GM21515 (cell line): ENCODE data around the gene KIAA0930.
A peak's percentile ranks its signal among the peaks of the same experiment; 100 is the strongest.

Experiments used
- ATAC-seq: cut with Tn5 transposase; IDR thresholded peaks from one replicate; pipeline ENCODE4 v1.9.1; 2021; ENCODE audit not compliant: unreplicated experiment

The KIAA0930 gene

GRCh38 chr22:45238957-45239680 lies 1.6 kb downstream of the KIAA0930 start:
- ATAC-seq: no peak

DNA sequence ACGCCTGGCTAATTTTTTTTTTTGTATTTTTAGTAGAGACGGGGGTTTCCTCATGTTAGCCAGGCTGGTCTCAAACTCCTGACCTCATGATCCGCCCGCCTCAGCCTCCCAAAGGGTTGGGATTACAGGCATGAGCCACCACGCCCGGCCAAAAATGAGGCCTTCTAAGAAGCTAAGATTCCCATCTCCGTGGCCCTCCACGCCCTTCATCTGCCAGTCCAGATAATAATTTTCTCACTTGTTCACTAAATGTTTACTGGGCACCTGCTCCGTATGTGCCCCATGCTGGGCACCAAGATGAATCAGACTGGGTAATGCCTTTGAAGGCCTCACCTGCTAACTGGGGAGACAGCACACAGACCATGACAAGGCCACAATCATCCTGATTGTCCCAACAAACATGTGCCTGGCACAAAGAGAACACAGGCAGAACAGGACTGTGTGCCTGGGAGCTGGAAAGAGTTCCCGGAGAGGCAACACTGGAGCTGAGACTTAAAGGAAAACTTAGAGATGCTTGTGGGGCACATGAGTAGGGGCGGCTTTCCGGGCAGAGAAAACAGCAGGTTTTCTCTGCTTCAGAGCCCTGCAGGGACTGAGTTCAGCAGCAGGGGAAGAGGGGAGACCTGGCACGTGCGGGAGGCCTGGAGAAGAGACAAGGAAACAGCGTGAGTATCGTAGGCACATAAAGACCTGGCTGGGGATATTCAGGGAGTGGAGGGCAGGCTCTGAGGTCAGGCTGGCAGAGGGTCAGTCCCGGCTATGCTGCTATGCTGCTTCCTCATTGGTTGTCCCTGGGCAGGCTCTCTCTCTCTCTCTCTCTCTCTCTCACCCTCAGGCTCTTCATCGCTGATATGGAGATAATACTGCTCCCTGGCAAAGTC lies 2.4 kb downstream of the KIAA0930 start:
- no peak for ATAC-seq

DNA sequence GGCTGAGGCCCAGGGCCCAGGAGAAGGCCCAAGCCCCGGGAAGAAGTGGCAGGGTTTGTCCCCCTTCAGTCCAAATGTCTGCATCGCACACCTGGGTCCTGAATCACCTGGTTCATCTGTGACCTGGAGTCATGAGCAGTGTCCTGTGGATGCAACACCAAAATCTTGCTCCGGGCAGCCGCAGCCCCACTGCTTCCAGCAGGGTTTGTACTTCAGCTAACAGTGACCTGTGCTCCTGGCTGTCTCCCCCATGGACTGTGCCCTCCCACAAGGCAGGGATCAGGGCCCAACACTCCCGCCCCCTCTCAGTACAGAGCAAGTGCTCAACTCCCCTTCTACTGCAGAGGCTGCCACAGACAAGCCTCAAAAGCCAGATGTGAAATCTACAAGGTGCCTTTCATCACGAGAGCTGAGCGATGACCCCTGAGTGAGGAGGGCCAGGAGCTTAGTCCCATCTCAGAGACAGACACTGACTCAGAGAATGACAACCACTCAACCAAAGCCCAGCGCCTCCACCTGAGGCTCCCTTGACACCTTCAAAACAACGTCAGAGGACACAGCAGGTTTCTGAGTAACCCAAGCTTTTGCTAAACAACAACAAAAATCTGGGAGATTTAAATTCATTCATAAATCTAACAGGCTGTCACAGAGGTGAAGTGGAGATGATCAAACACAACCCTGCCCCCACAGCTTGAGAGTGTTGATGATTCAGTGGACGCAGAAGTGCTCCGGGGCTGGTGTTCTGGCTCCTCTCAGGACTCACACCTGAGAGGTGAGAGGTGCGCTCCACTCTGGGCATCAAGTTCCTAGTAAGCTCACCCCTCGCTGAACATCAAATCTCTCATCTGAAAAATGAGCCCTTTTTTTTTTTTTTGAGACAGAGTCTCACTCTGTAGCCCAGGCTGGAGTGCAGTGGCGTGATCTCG lies 3.4 kb downstream of the KIAA0930 start:
- ATAC-seq: no peak

GRCh38 chr22:45235851-45236342 lies 4.8 kb downstream of the KIAA0930 start:
- ATAC-seq: peak; percentile 13

- peak; percentile 59 for ATAC-seq
Measured at GRCh38 chr22:45235101-45235777, 5.5 kb downstream of the KIAA0930 start.

DNA sequence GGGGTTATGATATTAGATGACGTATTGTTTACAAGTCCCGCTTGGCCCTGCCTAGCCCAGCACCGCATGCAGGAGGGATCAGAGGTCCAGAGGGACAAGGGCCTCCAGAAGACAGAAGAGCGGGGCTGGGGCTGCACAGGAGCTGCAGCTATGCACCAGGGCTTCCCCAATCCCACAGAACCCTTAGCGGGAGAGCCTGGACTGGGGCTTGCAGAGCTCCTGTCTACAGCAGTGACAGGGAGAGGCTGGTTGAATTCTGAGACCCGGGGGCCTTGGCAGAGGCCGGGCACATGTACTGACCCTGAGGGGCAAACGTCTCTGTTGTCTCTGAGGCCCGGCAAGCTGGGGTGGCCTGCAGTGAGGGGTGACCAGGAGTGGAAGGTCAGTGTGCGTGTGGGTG lies 6.9 kb downstream of the KIAA0930 start:
- ATAC-seq: no peak

- no peak for ATAC-seq
Measured at GRCh38 chr22:45233386-45233785, 7.3 kb downstream of the KIAA0930 start.

GRCh38 chr22:45231293-45231692 lies 9.4 kb downstream of the KIAA0930 start:
- ATAC-seq: no peak

GRCh38 chr22:45230026-45230721 lies 10.5 kb downstream of the KIAA0930 start:
- ATAC-seq: no peak

DNA sequence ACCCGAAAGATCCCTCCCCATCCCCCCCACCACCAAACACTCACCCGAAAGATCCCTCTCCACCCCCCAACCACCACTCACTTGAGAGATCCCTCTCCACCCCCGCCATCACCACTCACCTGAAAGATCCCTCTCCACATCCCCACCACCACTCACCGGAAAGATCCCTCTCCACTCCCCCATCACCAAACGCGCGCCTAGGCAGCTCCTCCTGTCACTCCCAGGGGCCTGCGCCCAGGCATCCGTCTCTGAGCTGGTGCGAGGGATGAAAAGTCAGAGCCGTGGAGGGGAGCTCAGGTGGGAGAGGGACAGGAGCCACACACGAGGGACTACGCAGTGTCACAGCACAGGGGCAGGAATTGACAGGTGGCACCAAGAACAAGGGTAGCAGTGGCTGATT lies 11.5 kb downstream of the KIAA0930 start:
- no peak for ATAC-seq

DNA sequence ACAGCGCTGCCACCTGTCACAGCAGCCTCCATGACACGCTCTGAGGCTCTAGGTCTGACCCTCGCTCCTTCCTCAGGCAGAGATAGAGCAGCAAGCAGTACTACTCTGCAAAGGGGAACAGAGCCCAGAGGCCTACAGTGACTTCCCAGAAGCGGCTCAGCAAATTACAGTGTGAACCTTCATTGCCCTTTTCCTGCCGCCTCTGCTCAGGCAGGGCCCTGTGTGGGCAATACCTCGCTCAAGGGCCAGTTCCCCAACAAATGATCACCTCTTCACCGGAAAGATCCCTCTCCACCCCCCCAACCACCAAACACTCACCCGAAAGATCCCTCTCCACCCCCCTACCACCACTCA lies 12.3 kb downstream of the KIAA0930 start:
- ATAC-seq: no peak

DNA sequence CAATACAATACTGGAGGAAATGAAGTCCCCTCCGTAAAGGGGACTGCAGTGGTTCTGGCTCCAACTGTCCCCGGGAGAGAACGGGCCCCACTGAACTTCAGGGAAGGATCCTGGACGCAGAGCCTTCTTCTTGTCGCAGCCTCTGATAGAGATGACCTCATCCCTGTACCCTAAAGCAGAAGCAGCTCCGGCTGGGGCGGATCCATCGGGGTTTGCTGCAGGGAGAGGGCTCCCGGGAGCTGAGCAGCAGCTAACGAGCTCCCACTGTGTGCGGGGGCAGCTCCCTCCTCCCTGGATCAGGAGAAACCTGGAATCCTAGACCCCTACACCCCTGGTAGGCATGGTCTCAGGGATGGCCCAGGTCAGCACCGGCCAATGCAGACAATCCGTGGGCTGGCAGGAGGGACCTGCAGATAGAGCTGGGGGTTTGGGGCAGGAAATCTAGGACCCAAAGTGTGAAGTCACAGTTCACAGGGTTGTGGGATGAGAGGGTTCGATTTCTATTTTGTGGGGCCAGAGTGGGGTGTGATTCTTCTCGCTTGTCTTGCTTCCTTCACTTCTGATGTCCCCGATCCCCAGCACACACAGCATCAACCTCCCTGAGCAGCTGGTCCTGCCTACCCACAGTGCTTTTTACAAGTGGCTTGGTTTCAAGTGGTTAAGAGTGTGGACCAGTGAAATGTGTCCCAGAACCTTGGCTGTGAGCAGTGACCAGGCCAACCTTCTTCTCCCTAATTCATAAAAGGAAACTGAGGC lies 12.9 kb downstream of the KIAA0930 start:
- no peak for ATAC-seq

DNA sequence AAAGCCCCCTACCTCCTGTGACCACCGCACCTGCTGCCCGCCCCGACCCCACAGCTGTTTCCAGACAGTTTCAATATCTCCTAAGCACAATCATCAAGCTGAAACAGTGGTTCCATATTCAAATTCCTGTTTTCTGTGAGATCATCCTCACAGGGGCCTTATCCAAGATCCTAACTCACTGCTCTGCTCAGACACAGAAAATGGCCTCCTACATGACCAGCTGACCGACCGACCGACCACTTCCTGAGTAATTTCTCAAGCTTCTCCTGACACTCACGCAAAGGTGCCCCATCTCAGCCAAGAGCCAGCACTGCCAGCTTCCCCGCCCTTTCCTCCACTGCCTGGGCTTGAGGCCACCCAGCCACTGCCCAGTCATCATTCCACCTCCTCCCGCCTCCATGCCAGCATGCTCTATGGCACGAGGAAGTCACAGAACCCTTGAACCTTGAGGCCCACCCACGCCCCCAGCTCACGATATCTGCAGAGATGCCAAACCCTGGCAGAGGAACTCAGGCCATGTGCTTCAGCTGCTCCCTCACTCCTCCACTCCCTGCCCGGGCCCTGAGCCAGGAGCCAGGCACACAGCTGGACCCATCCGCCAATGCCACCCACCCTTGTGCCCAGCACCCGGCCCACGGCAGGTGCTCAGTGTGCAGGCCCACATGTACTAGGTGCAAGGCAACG lies 14.0 kb downstream of the KIAA0930 start:
- no peak for ATAC-seq

DNA sequence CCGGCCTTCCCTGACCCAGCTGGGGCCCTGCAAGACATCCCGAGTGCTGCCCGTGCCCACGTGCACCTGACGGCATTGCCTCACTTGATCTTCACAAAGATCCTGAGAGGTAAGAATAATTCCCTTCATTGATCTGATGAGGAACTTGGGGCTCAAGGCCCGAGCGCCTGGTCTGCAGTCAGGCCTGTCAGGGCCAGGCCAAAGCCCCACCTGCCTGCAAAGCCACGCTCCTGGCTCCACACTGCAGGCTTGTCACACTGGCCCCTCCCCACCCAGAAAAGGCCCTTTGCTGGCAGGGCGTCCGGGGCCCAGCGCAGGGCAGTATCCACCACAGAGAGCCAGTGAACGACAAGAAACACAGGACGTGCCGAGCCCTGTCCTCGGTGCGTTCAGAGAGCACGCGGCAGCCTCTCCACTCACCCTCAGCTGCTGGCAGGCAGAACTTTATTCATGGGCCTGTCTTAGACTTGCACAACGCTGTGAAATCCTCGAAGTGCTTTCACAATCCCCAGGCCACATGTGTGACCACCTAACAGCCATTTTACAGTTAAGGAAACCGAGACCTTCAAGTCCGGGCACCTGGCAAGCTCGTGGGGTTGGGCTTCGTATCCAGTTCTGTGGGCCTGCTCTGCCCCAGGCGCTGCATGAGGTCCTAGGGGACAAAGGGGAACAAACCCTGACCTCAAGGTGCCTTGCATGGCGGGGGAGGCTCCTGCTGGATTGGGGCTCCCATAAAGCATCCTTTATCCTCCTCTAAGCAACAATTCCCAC lies 14.8 kb downstream of the KIAA0930 start:
- ATAC-seq: no peak

DNA sequence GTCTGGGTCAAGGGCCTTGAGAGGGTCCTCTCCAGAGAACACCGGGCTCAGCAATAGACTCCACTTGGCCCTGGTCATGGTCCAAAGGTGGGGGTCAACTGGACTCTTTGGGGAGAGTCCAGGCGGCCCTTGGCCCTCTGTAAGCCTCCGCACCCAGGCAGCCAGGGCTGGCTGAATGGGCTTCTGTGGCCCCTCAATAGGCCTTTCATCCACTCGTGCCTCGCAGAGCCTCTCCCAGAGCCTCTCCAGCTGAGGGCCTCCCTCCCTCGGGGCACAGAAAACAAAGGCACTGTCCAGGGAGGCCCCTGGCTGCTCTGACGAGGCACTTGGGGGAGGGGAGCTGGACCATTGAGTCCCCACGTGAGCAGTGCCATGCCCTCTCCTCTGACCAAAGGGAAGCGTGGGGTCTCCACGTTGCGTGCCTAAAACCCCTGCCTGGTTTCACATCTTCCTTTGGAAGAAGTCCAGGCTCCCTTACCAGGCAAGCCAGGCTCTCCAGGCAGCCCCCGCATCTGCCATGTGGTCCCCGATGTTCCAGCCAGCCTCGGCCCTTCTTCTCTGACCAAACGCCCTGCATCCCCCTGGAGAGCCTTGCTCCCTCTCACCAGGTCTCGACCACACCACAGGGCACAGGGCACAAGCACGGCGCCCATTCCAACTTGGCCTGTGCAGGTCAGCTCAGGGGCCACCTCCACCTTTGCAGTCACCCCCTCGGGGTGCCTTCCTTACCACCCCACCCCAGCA lies 15.5 kb downstream of the KIAA0930 start:
- ATAC-seq: no peak

DNA sequence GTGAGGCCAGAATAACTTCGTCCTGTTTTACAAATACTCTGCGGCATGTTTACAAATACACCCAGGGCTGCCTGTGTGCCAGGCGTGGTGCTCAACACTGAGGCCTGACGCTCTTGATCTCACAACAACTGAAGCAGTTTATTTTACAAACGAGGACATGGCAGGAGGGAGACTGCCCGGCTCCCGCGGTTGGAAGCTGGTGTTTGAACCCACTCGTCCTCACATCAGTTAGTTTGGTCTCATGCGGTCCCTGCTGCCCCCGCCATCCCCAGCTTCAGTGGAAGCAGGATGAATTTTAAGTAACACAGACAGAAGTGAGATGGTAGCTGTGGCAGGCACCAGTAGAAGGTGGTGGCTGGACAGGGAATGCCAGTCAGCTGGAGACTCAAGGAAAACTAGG lies 16.4 kb downstream of the KIAA0930 start:
- ATAC-seq: no peak
